Measurements from ENCODE around the gene RNASE4. TPM values are rescaled to one million over a fixed set of nuclear protein-coding genes. Genes with fewer than 3 reads are reported as not detected.
"Not testable (repeated sequence)": the region's sequence is repeated elsewhere in the genome, so short reads cannot be mapped to it uniquely, and the experiment has no call there.

RNASE4 gene
- total RNA-seq (2014; rRNA removed; shearing (Covaris generic)) = 0.82 and 2.7 TPM in 2 replicates
- polyA plus RNA-seq (2015; cell fraction: cytosol; rRNA removed) = 2.9 and 6.4 TPM in 2 replicates
- polyA plus RNA-seq (2015; cell fraction: nucleus; rRNA removed) = 0.95 TPM in 1 of 2 replicates, not detected in the other

GRCh38 chr14:20683891-20684661 is at the start of gene RNASE4:
Gene RNASE4, plus strand, starts transcription at chr14:20684560. Its CDS starts 14,812 bp downstream, at chr14:20699372.
- in situ Hi-C loops (cut with HindIII; ENCODE audit: low pct_unique_long_range_greater_than_20kb, low sequenced_read_pairs) = no loop called here

GRCh38 chr14:20641591-20641990 is 42.8 kb upstream of the RNASE4 start, which contains the start of gene OR6S1:
Gene OR6S1, minus strand, starts transcription at chr14:20641691. Its CDS starts 0 bp downstream, at chr14:20641691.
- in situ Hi-C loops (cut with HindIII; ENCODE audit: low pct_unique_long_range_greater_than_20kb, low sequenced_read_pairs) = no loop called here

More at GRCh38 chr14:20683891-20684661, at the start of gene RNASE4:
- DNase-seq (ENCODE audit: low read depth, low spot score) = peak; percentile 88

GRCh38 chr14:20642182-20642581 is 42.2 kb upstream of the RNASE4 start:
- in situ Hi-C loops (cut with HindIII; ENCODE audit: low pct_unique_long_range_greater_than_20kb, low sequenced_read_pairs) = no loop called here
- no peak for DNase-seq (ENCODE audit: low read depth, low spot score)

More at GRCh38 chr14:20641591-20641990, 42.8 kb upstream of the RNASE4 start, which contains the start of gene OR6S1:
- DNase-seq (ENCODE audit: low read depth, low spot score) = no peak

- not testable (repeated sequence) for DNase-seq (ENCODE audit: low read depth, low spot score)
Measured at GRCh38 chr14:20642755-20643154, 41.6 kb upstream of the RNASE4 start.

GRCh38 chr14:20644520-20644919 is 39.8 kb upstream of the RNASE4 start:
- no peak for DNase-seq (ENCODE audit: low read depth, low spot score)
- in situ Hi-C loops (cut with HindIII; ENCODE audit: low pct_unique_long_range_greater_than_20kb, low sequenced_read_pairs) = no loop called here

More at GRCh38 chr14:20642755-20643154, 41.6 kb upstream of the RNASE4 start:
- in situ Hi-C loops (cut with HindIII; ENCODE audit: low pct_unique_long_range_greater_than_20kb, low sequenced_read_pairs) = not testable (repeated sequence)

GRCh38 chr14:20645481-20645880 is 38.9 kb upstream of the RNASE4 start:
- DNase-seq (ENCODE audit: low read depth, low spot score) = no peak
- in situ Hi-C loops (cut with HindIII; ENCODE audit: low pct_unique_long_range_greater_than_20kb, low sequenced_read_pairs) = no loop called here

- in situ Hi-C loops (cut with HindIII; ENCODE audit: low pct_unique_long_range_greater_than_20kb, low sequenced_read_pairs) = no loop called here
- DNase-seq (ENCODE audit: low read depth, low spot score) = peak; percentile 91
Measured at GRCh38 chr14:20652996-20653975, 31.1 kb upstream of the RNASE4 start.

- no peak for DNase-seq (ENCODE audit: low read depth, low spot score)
- in situ Hi-C loops (cut with HindIII; ENCODE audit: low pct_unique_long_range_greater_than_20kb, low sequenced_read_pairs) = no loop called here
Measured at GRCh38 chr14:20655851-20656250, 28.5 kb upstream of the RNASE4 start.

- no peak for DNase-seq (ENCODE audit: low read depth, low spot score)
- in situ Hi-C loops (cut with HindIII; ENCODE audit: low pct_unique_long_range_greater_than_20kb, low sequenced_read_pairs) = no loop called here
Measured at GRCh38 chr14:20656274-20656673, 28.1 kb upstream of the RNASE4 start.

GRCh38 chr14:20657216-20658211 is 26.8 kb upstream of the RNASE4 start:
- DNase-seq (ENCODE audit: low read depth, low spot score) = peak; percentile 88
- in situ Hi-C loops (cut with HindIII; ENCODE audit: low pct_unique_long_range_greater_than_20kb, low sequenced_read_pairs) = no loop called here

GRCh38 chr14:20658246-20658645 is 26.1 kb upstream of the RNASE4 start:
- no peak for DNase-seq (ENCODE audit: low read depth, low spot score)
- in situ Hi-C loops (cut with HindIII; ENCODE audit: low pct_unique_long_range_greater_than_20kb, low sequenced_read_pairs) = no loop called here

- DNase-seq (ENCODE audit: low read depth, low spot score) = no peak
- in situ Hi-C loops (cut with HindIII; ENCODE audit: low pct_unique_long_range_greater_than_20kb, low sequenced_read_pairs) = no loop called here
Measured at GRCh38 chr14:20659336-20659735, 25.0 kb upstream of the RNASE4 start.

- DNase-seq (ENCODE audit: low read depth, low spot score) = peak; percentile 14
- in situ Hi-C loops (cut with HindIII; ENCODE audit: low pct_unique_long_range_greater_than_20kb, low sequenced_read_pairs) = no loop called here
Measured at GRCh38 chr14:20659813-20660395, 24.5 kb upstream of the RNASE4 start.

GRCh38 chr14:20661197-20661596 is 23.2 kb upstream of the RNASE4 start:
- in situ Hi-C loops (cut with HindIII; ENCODE audit: low pct_unique_long_range_greater_than_20kb, low sequenced_read_pairs) = no loop called here
- no peak for DNase-seq (ENCODE audit: low read depth, low spot score)

- in situ Hi-C loops (cut with HindIII; ENCODE audit: low pct_unique_long_range_greater_than_20kb, low sequenced_read_pairs) = no loop called here
- peak; percentile 95 for DNase-seq (ENCODE audit: low read depth, low spot score)
Measured at GRCh38 chr14:20662968-20663732, 21.2 kb upstream of the RNASE4 start.
